NCI-H748 treated with DMSO at 0.1 percent for 48 hours (cell line): ENCODE measurements around the gene NDUFA11.
"Not testable (repeated sequence)": the region's sequence is repeated elsewhere in the genome, so short reads cannot be mapped to it uniquely, and the experiment has no call there.

Source experiments
- DNase-seq: peaks from one replicate; lab custom pipeline; 2025; lab: John Stamatoyannopoulos, UW

NDUFA11 gene

GRCh38 chr19:5857203-5858081 is 46.1 kb downstream of the NDUFA11 start:
- no peak for DNase-seq

- not testable (repeated sequence) for DNase-seq
Measured at GRCh38 chr19:5855151-5855550, 48.4 kb downstream of the NDUFA11 start.

- not testable (repeated sequence) for DNase-seq
Measured at GRCh38 chr19:5854121-5854520, 49.5 kb downstream of the NDUFA11 start.

GRCh38 chr19:5851302-5851701 is 52.3 kb downstream of the NDUFA11 start, which contains the start of gene FUT3:
Gene FUT3 (minus strand): TSS chr19:5851449.
- no peak for DNase-seq

- no peak for DNase-seq
Measured at GRCh38 chr19:5850743-5851293, 52.8 kb downstream of the NDUFA11 start.

GRCh38 chr19:5850189-5850588 is 53.4 kb downstream of the NDUFA11 start:
- no peak for DNase-seq

- DNase-seq, result not testable (repeated sequence)
Measured at GRCh38 chr19:5848621-5849020, 55.0 kb downstream of the NDUFA11 start.

GRCh38 chr19:5847846-5848245 is 55.7 kb downstream of the NDUFA11 start:
- DNase-seq, result not testable (repeated sequence)
